ENCODE measurements around the gene WDR83. TPM values are rescaled to one million over a fixed set of nuclear protein-coding genes. Genes with fewer than 3 reads are reported as not detected.
"Not testable (repeated sequence)": the region's sequence is repeated elsewhere in the genome, so short reads cannot be mapped to it uniquely, and the experiment has no call there.

WDR83 gene
- total RNA-seq, 3 donors from 2014 or later (not counting 1 experiment from before 2014, with no cell fraction given) = 17.0 to 25.8 (median 25.1) TPM

- Histone ChIP-seq H3K27me3 (ENCODE audit: control insufficient read depth, insufficient read depth, low read length) (no peaks in the 10 kb centered on the region), H3K36me3 (ENCODE audit: control insufficient read depth, insufficient read depth, low read length) (peaks cover 52% of the 10 kb centered on the region), H3K9me3 (ENCODE audit: control insufficient read depth, insufficient read depth, low read length) (no peaks in the 10 kb centered on the region), H3K27ac (ENCODE audit: low read length) (no peak overlapping the region), H3K4me3 (ENCODE audit: low read length) (no peak overlapping the region), H3K4me1 (ENCODE audit: control insufficient read depth, insufficient read depth, low read length) (no peaks in the 10 kb centered on the region)
- no peaks in the 10 kb centered on the region for H3K36me3 Mint-ChIP-seq
- WGBS (ENCODE audit: insufficient coverage) = 96% methylated on average over 29 of the region's 29 CpGs
- no peak overlapping the region for H3K27ac Mint-ChIP-seq
- DNase-seq (no peak), ATAC-seq (no peak)
- TF ChIP-seq CTCF (IDR thresholded peaks at IDR 0.05) = no peak
- intact Hi-C loops (cut with micrococcal nuclease) = no loop called here
- H3K4me3 Mint-ChIP-seq = no peak overlapping the region
- H3K4me1 Mint-ChIP-seq = no peaks in the 10 kb centered on the region
- no peaks in the 10 kb centered on the region for H3K27me3 Mint-ChIP-seq (ENCODE audit: low read depth in 2 of 2)
- H3K9me3 Mint-ChIP-seq = no peaks in the 10 kb centered on the region
Measured at GRCh38 chr19:12705654-12706331, 39.2 kb downstream of the WDR83 start.

- H3K27ac ChIP-seq (ENCODE audit: low read length) = no peak overlapping the region
- H3K27me3 ChIP-seq (ENCODE audit: control insufficient read depth, insufficient read depth, low read length) = no peaks in the 10 kb centered on the region
- no peak for TF ChIP-seq CTCF (IDR thresholded peaks at IDR 0.05)
- no peaks in the 10 kb centered on the region for H3K9me3 ChIP-seq (ENCODE audit: control insufficient read depth, insufficient read depth, low read length)
- WGBS (ENCODE audit: insufficient coverage) = 98% methylated on average over 13 of the region's 13 CpGs
- H3K4me3 Mint-ChIP-seq = no peak overlapping the region
- DNase-seq (no peak), ATAC-seq (no peak)
- peaks cover 48% of the 10 kb centered on the region for H3K36me3 ChIP-seq (ENCODE audit: control insufficient read depth, insufficient read depth, low read length)
- H3K4me1 ChIP-seq (ENCODE audit: control insufficient read depth, insufficient read depth, low read length) = no peaks in the 10 kb centered on the region
- H3K27ac Mint-ChIP-seq = no peak overlapping the region
- no peaks in the 10 kb centered on the region for H3K9me3 Mint-ChIP-seq
- intact Hi-C loops (cut with micrococcal nuclease) = no loop called here
- no peaks in the 10 kb centered on the region for H3K36me3 Mint-ChIP-seq
- H3K27me3 Mint-ChIP-seq (ENCODE audit: low read depth in 2 of 2) = no peaks in the 10 kb centered on the region
- H3K4me1 Mint-ChIP-seq = no peaks in the 10 kb centered on the region
- H3K4me3 ChIP-seq (ENCODE audit: low read length) = no peak overlapping the region
Measured at GRCh38 chr19:12706332-12706718, 39.7 kb downstream of the WDR83 start.

- Histone ChIP-seq H3K4me3 (ENCODE audit: low read length) (no peak overlapping the region), H3K27me3 (ENCODE audit: control insufficient read depth, insufficient read depth, low read length) (no peaks in the 10 kb centered on the region), H3K27ac (ENCODE audit: low read length) (no peak overlapping the region), H3K36me3 (ENCODE audit: control insufficient read depth, insufficient read depth, low read length) (peaks cover 47% of the 10 kb centered on the region), H3K9me3 (ENCODE audit: control insufficient read depth, insufficient read depth, low read length) (no peaks in the 10 kb centered on the region), H3K4me1 (ENCODE audit: control insufficient read depth, insufficient read depth, low read length) (no peaks in the 10 kb centered on the region)
- H3K27ac Mint-ChIP-seq = no peak overlapping the region
- no peak for TF ChIP-seq CTCF (IDR thresholded peaks at IDR 0.05)
- ATAC-seq (no peak), DNase-seq (no peak)
- H3K4me1 Mint-ChIP-seq = no peaks in the 10 kb centered on the region
- no peaks in the 10 kb centered on the region for H3K27me3 Mint-ChIP-seq (ENCODE audit: low read depth in 2 of 2)
- intact Hi-C loops (cut with micrococcal nuclease) = no loop called here
- 98% methylated on average over 8 of the region's 8 CpGs for WGBS (ENCODE audit: insufficient coverage)
- H3K36me3 Mint-ChIP-seq = no peaks in the 10 kb centered on the region
- H3K9me3 Mint-ChIP-seq = no peaks in the 10 kb centered on the region
- H3K4me3 Mint-ChIP-seq = no peak overlapping the region
Measured at GRCh38 chr19:12708641-12709040, 42.0 kb downstream of the WDR83 start.

- H3K4me1 Mint-ChIP-seq = no peaks in the 10 kb centered on the region
- no peak overlapping the region for H3K4me3 Mint-ChIP-seq
- H3K9me3 ChIP-seq (ENCODE audit: control insufficient read depth, insufficient read depth, low read length) = no peaks in the 10 kb centered on the region
- no peak for ATAC-seq
- no peaks in the 10 kb centered on the region for H3K9me3 Mint-ChIP-seq
- no peak for TF ChIP-seq CTCF (IDR thresholded peaks at IDR 0.05)
- intact Hi-C loops (cut with micrococcal nuclease) = no loop called here
- no peak overlapping the region for H3K27ac ChIP-seq (ENCODE audit: low read length)
- H3K27me3 ChIP-seq (ENCODE audit: control insufficient read depth, insufficient read depth, low read length) = no peaks in the 10 kb centered on the region
- no peak overlapping the region for H3K4me3 ChIP-seq (ENCODE audit: low read length)
- H3K36me3 ChIP-seq (ENCODE audit: control insufficient read depth, insufficient read depth, low read length) = peaks cover 49% of the 10 kb centered on the region
- DNase-seq = no peak
- no peaks in the 10 kb centered on the region for H3K36me3 Mint-ChIP-seq
- no peaks in the 10 kb centered on the region for H3K4me1 ChIP-seq (ENCODE audit: control insufficient read depth, insufficient read depth, low read length)
- no peak overlapping the region for H3K27ac Mint-ChIP-seq
- 98% methylated on average over 17 of the region's 17 CpGs for WGBS (ENCODE audit: insufficient coverage)
- H3K27me3 Mint-ChIP-seq (ENCODE audit: low read depth in 2 of 2) = no peaks in the 10 kb centered on the region
Measured at GRCh38 chr19:12711187-12711586, 44.6 kb downstream of the WDR83 start.

- H3K9me3 ChIP-seq (ENCODE audit: control insufficient read depth, insufficient read depth, low read length); intact Hi-C loops (cut with micrococcal nuclease); H3K9me3 Mint-ChIP-seq: not testable (repeated sequence)
Measured at GRCh38 chr19:12712077-12712476, 45.5 kb downstream of the WDR83 start.

More at GRCh38 chr19:12712077-12712476, 45.5 kb downstream of the WDR83 start:
- not testable (repeated sequence) for H3K4me3 Mint-ChIP-seq; H3K27ac ChIP-seq (ENCODE audit: low read length); H3K27me3 ChIP-seq (ENCODE audit: control insufficient read depth, insufficient read depth, low read length); H3K4me1 ChIP-seq (ENCODE audit: control insufficient read depth, insufficient read depth, low read length); H3K27ac Mint-ChIP-seq; H3K27me3 Mint-ChIP-seq (ENCODE audit: low read depth in 2 of 2); H3K36me3 Mint-ChIP-seq; H3K4me3 ChIP-seq (ENCODE audit: low read length); H3K4me1 Mint-ChIP-seq; ATAC-seq
- peaks cover 47% of the 10 kb centered on the region for H3K36me3 ChIP-seq (ENCODE audit: control insufficient read depth, insufficient read depth, low read length)
- DNase-seq = peak in 1 of 2 donors; percentile 47
- WGBS (ENCODE audit: insufficient coverage) = 95% methylated on average over 9 of the region's 14 CpGs

Data from natural killer cell (primary cell).